HepG2 (cell line): ENCODE measurements around the gene ZNF75A. TPM values are rescaled to one million over a fixed set of nuclear protein-coding genes. Genes with fewer than 3 reads are reported as not detected.

Experiments
- ADNP ChIP-seq: sonication (generic); formaldehyde crosslinking; IDR thresholded peaks from 2 replicates; pipeline ENCODE4 v1.4.0; 2020; ENCODE audit warnings: missing genetic modification reagents
- AGO2 ChIP-seq: fragments of 200-400 bp; formaldehyde crosslinking; optimal IDR thresholded peaks from 2 replicates; pipeline ENCODE3; 2017; ENCODE audit warnings: mild to moderate bottlenecking, low read depth, low read length, moderate library complexity
- BORCS8-MEF2B ChIP-seq: sonication (generic); formaldehyde crosslinking; IDR thresholded peaks from 2 replicates; pipeline ENCODE4 v1.8.0; 2022; ENCODE audit warnings: mild to moderate bottlenecking, missing genetic modification reagents
- CAMTA2 ChIP-seq: sonication (generic); formaldehyde crosslinking; IDR thresholded peaks from 2 replicates; pipeline ENCODE4 v1.4.0; 2020; ENCODE audit warnings: mild to moderate bottlenecking, missing genetic modification reagents, borderline replicate concordance
- CCAR2 ChIP-seq: fragments of 200-400 bp; formaldehyde crosslinking; optimal IDR thresholded peaks from 2 replicates; pipeline ENCODE3; 2018; ENCODE audit warnings: low read depth, mild to moderate bottlenecking, low read length, moderate library complexity
- ELF4 ChIP-seq: sonication (generic); formaldehyde crosslinking; IDR thresholded peaks from 2 replicates; pipeline ENCODE4 v1.5.0; 2020; ENCODE audit warnings: missing genetic modification reagents, mild to moderate bottlenecking, moderate library complexity, borderline replicate concordance
- HES4 ChIP-seq: sonication (generic); formaldehyde crosslinking; IDR thresholded peaks from 2 replicates; pipeline ENCODE4 v1.9.0; 2021; ENCODE audit warnings: mild to moderate bottlenecking, missing genetic modification reagents, borderline replicate concordance
- HMGA1 ChIP-seq: sonication (generic); formaldehyde crosslinking; conservative IDR thresholded peaks from 2 replicates; pipeline ENCODE4 v1.4.0; 2020; ENCODE audit warnings: missing genetic modification reagents
- MTF2 ChIP-seq: sonication (generic); formaldehyde crosslinking; IDR thresholded peaks from 2 replicates; pipeline ENCODE4 v1.5.0; 2020; ENCODE audit warnings: missing genetic modification reagents, borderline replicate concordance
- NONO ChIP-seq, 2 experiments: fragments of 450-650 bp in 1 of 2; sonication (generic) in 1 of 2; formaldehyde crosslinking in 1 of 2; IDR thresholded peaks in 1 of 2; conservative IDR thresholded peaks in 1 of 2; 2 replicates each; pipeline versions ENCODE4 v1.6.1 to v1.8.0; 2017 to 2022; ENCODE audit warnings: mild to moderate bottlenecking in 1 of 2, missing genetic modification reagents in 1 of 2, moderate library complexity in 1 of 2
- NR2C2 ChIP-seq: sonication (generic); formaldehyde crosslinking; IDR thresholded peaks from 2 replicates; pipeline ENCODE4 v1.4.0; 2020; ENCODE audit warnings: missing genetic modification reagents, mild to moderate bottlenecking, moderate library complexity, borderline replicate concordance
- RXRA ChIP-seq: sonication (generic); formaldehyde crosslinking; IDR thresholded peaks from 2 replicates; pipeline ENCODE4 v1.5.1; 2020; ENCODE audit warnings: missing genetic modification reagents
- SATB2 ChIP-seq: sonication (generic); formaldehyde crosslinking; IDR thresholded peaks from 2 replicates; pipeline ENCODE4 v1.5.0; 2020; ENCODE audit warnings: missing genetic modification reagents
- STAT5B ChIP-seq: sonication (generic); formaldehyde crosslinking; IDR thresholded peaks from 2 replicates; pipeline ENCODE4 v1.4.0; 2020; ENCODE audit warnings: missing genetic modification reagents
- U2AF2 ChIP-seq: fragments of 200-400 bp; formaldehyde crosslinking; IDR thresholded peaks from 2 replicates; pipeline ENCODE4 v1.6.1; 2017; ENCODE audit warnings: low read depth, mild to moderate bottlenecking, low read length
- ZNF101 ChIP-seq: sonication (generic); formaldehyde crosslinking; IDR thresholded peaks from 2 replicates; pipeline ENCODE4 v1.4.0; 2020; ENCODE audit warnings: mild to moderate bottlenecking, low read depth, missing genetic modification reagents, borderline replicate concordance
- ZNF235 ChIP-seq: sonication (generic); formaldehyde crosslinking; IDR thresholded peaks from 2 replicates; pipeline ENCODE4 v1.8.1; 2023; ENCODE audit warnings: mild to moderate bottlenecking, missing genetic modification reagents, borderline replicate concordance
- ZNF296 ChIP-seq: sonication (generic); formaldehyde crosslinking; conservative IDR thresholded peaks from 2 replicates; pipeline ENCODE4 v1.5.0; 2020; ENCODE audit warnings: mild to moderate bottlenecking, missing genetic modification reagents
- ZNF317 ChIP-seq: sonication (generic); formaldehyde crosslinking; IDR thresholded peaks from 2 replicates; pipeline ENCODE4 v1.5.0; 2020; ENCODE audit warnings: mild to moderate bottlenecking, missing genetic modification reagents
- ZNF644 ChIP-seq: IDR thresholded peaks from 2 replicates; pipeline ENCODE4 v1.6.1; 2016; ENCODE audit warnings: low read depth
- ZNF7 ChIP-seq: IDR thresholded peaks from 2 replicates; pipeline ENCODE4 v1.6.1; 2016; ENCODE audit warnings: missing biosample characterization, missing genetic modification reagents
- ZNF788 ChIP-seq: sonication (generic); formaldehyde crosslinking; IDR thresholded peaks from 2 replicates; pipeline ENCODE4 v1.5.0; 2020; ENCODE audit warnings: mild to moderate bottlenecking, missing genetic modification reagents, borderline replicate concordance
- ZNF891 ChIP-seq: sonication (generic); formaldehyde crosslinking; IDR thresholded peaks from 2 replicates; pipeline ENCODE4 v1.5.0; 2020; ENCODE audit warnings: mild to moderate bottlenecking, missing genetic modification reagents
- polyA plus RNA-seq, 8 experiments: library from polyadenylated mRNA; depleted of rRNA in 3 of 8; stranded (reverse) in 7 of 8; unstranded in 1 of 8; fragments of >200 nt; fragmentation: Illumina TruSeq in 4 of 8; extraction: Trizol in 4 of 8; gene quantifications; 2 replicates each; pipeline versions ENCODE4 v1.2.1 to v1.2.3, GENCODE V29; 2011 to 2016; ENCODE audit warnings: low read depth in 4 of 8, missing spikeins in 1 of 8, mixed read lengths in 1 of 8; ENCODE audit not compliant: insufficient read depth in 1 of 8
- total RNA-seq, 5 experiments: library from RNA; depleted of rRNA; stranded (reverse); fragments of >200 nt; fragmentation: Illumina TruSeq; extraction: Trizol; gene quantifications; 2 replicates each; pipeline ENCODE4 v1.2.3, GENCODE V29; 2016; ENCODE audit warnings: low read depth in 1 of 5
- TF ChIP-seq, protein P1 (sequence below): sonication (generic); formaldehyde crosslinking; IDR thresholded peaks from 2 replicates; pipeline ENCODE4 v1.8.0; 2022; ENCODE audit warnings: mild to moderate bottlenecking, missing genetic modification reagents; ENCODE audit not compliant: insufficient replicate concordance
- TF ChIP-seq, protein P2 (sequence below): sonication (generic); formaldehyde crosslinking; IDR thresholded peaks from 2 replicates; pipeline ENCODE4 v1.8.1; 2023; ENCODE audit warnings: missing genetic modification reagents, inconsistent platforms, borderline replicate concordance
- TF ChIP-seq, protein P3 (sequence below): sonication (generic); formaldehyde crosslinking; IDR thresholded peaks from 2 replicates; pipeline ENCODE4 v1.4.0; 2020; ENCODE audit warnings: missing genetic modification reagents

The ZNF75A gene
- total and polyA plus RNA-seq, 2 of the 13 experiments (the other 11 are each of a cell fraction or from before 2014, with no cell fraction given), result 1.4 to 2.1 TPM

DNA sequence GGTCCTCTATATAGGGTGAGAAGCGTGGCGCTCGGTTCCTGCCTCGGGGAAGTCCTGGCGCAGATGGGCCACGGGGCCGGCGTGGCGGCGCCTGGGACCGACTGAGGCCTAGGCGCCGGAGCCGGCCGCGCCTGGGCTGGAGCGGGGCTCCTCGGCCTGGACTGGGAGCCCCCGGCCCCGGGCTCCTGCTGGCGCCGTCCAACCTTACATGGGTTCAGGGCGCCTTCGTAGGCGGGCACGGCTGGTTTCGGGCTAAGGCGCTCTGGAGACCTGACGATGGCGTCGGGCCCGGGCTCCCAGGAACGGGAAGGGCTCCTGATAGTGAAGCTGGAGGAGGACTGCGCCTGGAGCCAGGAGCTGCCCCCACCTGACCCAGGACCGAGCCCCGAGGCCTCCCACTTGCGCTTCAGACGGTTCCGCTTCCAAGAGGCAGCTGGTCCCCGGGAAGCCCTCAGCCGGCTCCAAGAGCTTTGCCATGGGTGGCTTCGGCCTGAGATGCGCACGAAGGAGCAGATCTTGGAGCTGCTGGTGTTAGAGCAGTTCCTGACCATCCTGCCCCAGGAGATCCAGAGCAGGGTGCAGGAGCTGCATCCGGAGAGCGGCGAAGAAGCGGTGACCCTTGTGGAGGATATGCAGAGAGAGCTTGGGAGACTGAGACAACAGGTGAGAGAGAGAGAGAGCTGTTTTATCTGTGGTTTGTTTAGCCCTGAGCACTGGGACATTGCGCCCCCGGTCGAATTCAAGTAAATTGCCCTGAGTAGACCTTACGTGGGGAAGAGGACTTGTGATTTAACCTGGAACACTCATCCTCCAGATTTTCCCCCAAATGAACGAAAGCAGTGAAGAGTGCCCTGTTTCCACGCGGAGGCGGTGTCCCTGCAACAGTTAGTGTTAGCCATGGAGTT is 21.5 kb upstream of the ZNF75A start (continued):
- TF ChIP-seq ZNF788 (no peak), SATB2 (CRISPR knock-in tag) (0 out of 2 replicates have a peak, but pooled peaks have one; percentile 17), ELF4 (0 out of 2 replicates have a peak, but pooled peaks have one; percentile 13), CAMTA2 (CRISPR knock-in tag) (0 out of 2 replicates have a peak, but pooled peaks have one; percentile 8), BORCS8-MEF2B (CRISPR knock-in tag) (no peak), ZNF235 (CRISPR knock-in tag) (0 out of 2 replicates have a peak, but pooled peaks have one; percentile 21), ZNF7 (CRISPR knock-in tag) (no peak), NONO (IDR thresholded peaks at IDR 0.05) (no peak), NONO (CRISPR knock-in tag; conservative IDR thresholded peaks at IDR 0.05) (peak; percentile 12; the same call in 1 of the 2 replicates), HES4 (0 out of 2 replicates have a peak, but pooled peaks have one; percentile 47), HMGA1 (CRISPR knock-in tag) (no peak), AGO2 (peak; percentile 48), NR2C2 (CRISPR knock-in tag) (peak; percentile 10; the same call in 1 of the 2 replicates), ZNF101 (CRISPR knock-in tag) (no peak), ZNF644 (CRISPR knock-in tag) (no peak), STAT5B (CRISPR knock-in tag) (no peak), CCAR2 (no peak), ZNF296 (CRISPR knock-in tag) (peak; percentile 79; the same call in 1 of the 2 replicates), ZNF891 (CRISPR knock-in tag) (no peak; the same call in 1 of the 2 replicates), RXRA (CRISPR knock-in tag) (no peak), ZNF317 (CRISPR knock-in tag) (peak; percentile 22; the same call in 1 of the 2 replicates), U2AF2 (no peak), ADNP (no peak), MTF2 (CRISPR knock-in tag) (0 out of 2 replicates have a peak, but pooled peaks have one; percentile 2)
- TF ChIP-seq, protein P1, sequence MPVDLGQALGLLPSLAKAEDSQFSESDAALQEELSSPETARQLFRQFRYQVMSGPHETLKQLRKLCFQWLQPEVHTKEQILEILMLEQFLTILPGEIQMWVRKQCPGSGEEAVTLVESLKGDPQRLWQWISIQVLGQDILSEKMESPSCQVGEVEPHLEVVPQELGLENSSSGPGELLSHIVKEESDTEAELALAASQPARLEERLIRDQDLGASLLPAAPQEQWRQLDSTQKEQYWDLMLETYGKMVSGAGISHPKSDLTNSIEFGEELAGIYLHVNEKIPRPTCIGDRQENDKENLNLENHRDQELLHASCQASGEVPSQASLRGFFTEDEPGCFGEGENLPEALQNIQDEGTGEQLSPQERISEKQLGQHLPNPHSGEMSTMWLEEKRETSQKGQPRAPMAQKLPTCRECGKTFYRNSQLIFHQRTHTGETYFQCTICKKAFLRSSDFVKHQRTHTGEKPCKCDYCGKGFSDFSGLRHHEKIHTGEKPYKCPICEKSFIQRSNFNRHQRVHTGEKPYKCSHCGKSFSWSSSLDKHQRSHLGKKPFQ (CRISPR knock-in tag), result peak; percentile 27
- TF ChIP-seq, protein P2, sequence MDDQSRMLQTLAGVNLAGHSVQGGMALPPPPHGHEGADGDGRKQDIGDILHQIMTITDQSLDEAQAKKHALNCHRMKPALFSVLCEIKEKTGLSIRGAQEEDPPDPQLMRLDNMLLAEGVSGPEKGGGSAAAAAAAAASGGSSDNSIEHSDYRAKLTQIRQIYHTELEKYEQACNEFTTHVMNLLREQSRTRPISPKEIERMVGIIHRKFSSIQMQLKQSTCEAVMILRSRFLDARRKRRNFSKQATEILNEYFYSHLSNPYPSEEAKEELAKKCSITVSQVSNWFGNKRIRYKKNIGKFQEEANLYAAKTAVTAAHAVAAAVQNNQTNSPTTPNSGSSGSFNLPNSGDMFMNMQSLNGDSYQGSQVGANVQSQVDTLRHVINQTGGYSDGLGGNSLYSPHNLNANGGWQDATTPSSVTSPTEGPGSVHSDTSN (CRISPR knock-in tag), result no peak
- TF ChIP-seq, protein P3, sequence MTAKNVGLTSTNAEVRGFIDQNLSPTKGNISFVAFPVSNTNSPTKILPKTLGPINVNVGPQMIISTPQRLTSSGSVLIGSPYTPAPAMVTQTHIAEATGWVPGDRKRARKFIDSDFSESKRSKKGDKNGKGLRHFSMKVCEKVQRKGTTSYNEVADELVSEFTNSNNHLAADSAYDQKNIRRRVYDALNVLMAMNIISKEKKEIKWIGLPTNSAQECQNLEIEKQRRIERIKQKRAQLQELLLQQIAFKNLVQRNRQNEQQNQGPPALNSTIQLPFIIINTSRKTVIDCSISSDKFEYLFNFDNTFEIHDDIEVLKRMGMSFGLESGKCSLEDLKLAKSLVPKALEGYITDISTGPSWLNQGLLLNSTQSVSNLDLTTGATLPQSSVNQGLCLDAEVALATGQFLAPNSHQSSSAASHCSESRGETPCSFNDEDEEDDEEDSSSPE (CRISPR knock-in tag), result 0 out of 2 replicates have a peak, but pooled peaks have one; percentile 1
